PC-9 (cell line): Measurements from ENCODE around the gene TUT4.

ENCODE experiments used
- CTCF ChIP-seq: fragments of 200-600 bp; sonication (generic); conservative IDR thresholded peaks from 2 replicates; pipeline ENCODE4 v1.6.1; 2017; ENCODE audit warnings: mixed run types, antibody characterized with exemption, mild to moderate bottlenecking, moderate library complexity
- EZH2 ChIP-seq: fragments of 200-600 bp; sonication (generic); IDR thresholded peaks from 2 replicates; pipeline ENCODE4 v1.8.0; 2017; ENCODE audit warnings: antibody characterized with exemption, low read depth

- TF ChIP-seq CTCF (no peak), EZH2 (no peak)
Observed at GRCh38 chr1:52413410-52413989, 139.4 kb downstream of the TUT4 start.
